ENCODE data around the gene MAT2B.
A peak's percentile ranks its signal among the peaks of the same experiment; 100 is the strongest.

MAT2B gene

GRCh38 chr5:163505368-163506094 lies at the start of gene MAT2B:
Gene MAT2B (plus strand): TSS chr5:163505619. CDS start chr5:163505687, 68 bp downstream.
- DNase-seq: peak; percentile 98

- DNase-seq: no peak
Measured at GRCh38 chr5:163456029-163456589, 49.3 kb upstream of the MAT2B start.

- no peak for DNase-seq
Measured at GRCh38 chr5:163456840-163457239, 48.6 kb upstream of the MAT2B start.

- no peak for DNase-seq
Measured at GRCh38 chr5:163458778-163459385, 46.5 kb upstream of the MAT2B start.

GRCh38 chr5:163459462-163459818 lies 46.0 kb upstream of the MAT2B start:
- DNase-seq: no peak

- peak; percentile 99 for DNase-seq
Measured at GRCh38 chr5:163459819-163460561, 45.4 kb upstream of the MAT2B start, which contains the start of gene NUDCD2. Gene NUDCD2 (minus strand): TSS chr5:163460102. CDS start chr5:163460050, 52 bp downstream.

GRCh38 chr5:163460562-163461171 lies 44.8 kb upstream of the MAT2B start, which contains the start of gene HMMR:
Gene HMMR (plus strand): TSS chr5:163460632. CDS start chr5:163460693, 61 bp downstream.
- DNase-seq: peak; percentile 86

- no peak for DNase-seq
Measured at GRCh38 chr5:163463063-163463435, 42.4 kb upstream of the MAT2B start.

- DNase-seq: no peak
Measured at GRCh38 chr5:163467682-163468081, 37.7 kb upstream of the MAT2B start.

GRCh38 chr5:163473635-163474243 lies 31.7 kb upstream of the MAT2B start:
- DNase-seq: no peak

GRCh38 chr5:163475411-163475810 lies 30.0 kb upstream of the MAT2B start:
- DNase-seq: no peak

GRCh38 chr5:163478126-163478981 lies 27.1 kb upstream of the MAT2B start:
- DNase-seq: no peak

GRCh38 chr5:163478982-163479271 lies 26.5 kb upstream of the MAT2B start:
- DNase-seq: no peak

- DNase-seq: no peak
Measured at GRCh38 chr5:163489055-163489744, 16.2 kb upstream of the MAT2B start.

GRCh38 chr5:163489745-163490075 lies 15.7 kb upstream of the MAT2B start:
- no peak for DNase-seq

- DNase-seq: no peak
Measured at GRCh38 chr5:163496286-163496685, 9.1 kb upstream of the MAT2B start.

GRCh38 chr5:163497315-163497714 lies 8.1 kb upstream of the MAT2B start:
- no peak for DNase-seq

- no peak for DNase-seq
Measured at GRCh38 chr5:163498886-163499285, 6.5 kb upstream of the MAT2B start.

GRCh38 chr5:163502521-163502920 lies 2.9 kb upstream of the MAT2B start:
- no peak for DNase-seq

- peak; percentile 91 for DNase-seq
Measured at GRCh38 chr5:163503106-163504078, 2.0 kb upstream of the MAT2B start.

Data from eye (tissue), 1 donor.